AG04449 (cell line): ENCODE data around the gene RTF1.

Experiments used
- CTCF ChIA-PET: fragments of 350-600 bp; formaldehyde crosslinking; extraction: SDS; loops from one replicate; lab custom pipeline; 2021; ENCODE audit warnings: antibody characterized with exemption; lab: Yijun Ruan, JAX
- POLR2A ChIA-PET: fragments of 400-600, 350-600 bp; formaldehyde crosslinking; extraction: SDS; loops from one replicate; lab custom pipeline; 2020; ENCODE audit warnings: antibody characterized with exemption, inconsistent platforms; lab: Yijun Ruan, JAX
- DNase-seq: peaks from one replicate; pipeline ENCODE4 v3.0.0-alpha.2; 2010; ENCODE audit warnings: low read depth, low spot score
- H3K4me3 ChIP-seq: 2 replicates; pipeline ENCODE4 v1.5.1; 2011; ENCODE audit warnings: low read depth, mild to moderate bottlenecking, control low read depth, low read length
- TF ChIP-seq, protein P1 (sequence below): IDR thresholded peaks from one replicate; pipeline ENCODE4 v1.5.1; 2011; ENCODE audit warnings: mild to moderate bottlenecking, moderate library complexity, low read length, control low read depth, inconsistent platforms; ENCODE audit not compliant: insufficient read depth; ENCODE audit errors: missing control alignments

RTF1 gene

GRCh38 chr15:41521614-41522013, 104.7 kb downstream of the RTF1 start:
- POLR2A ChIA-PET: no interaction called here
- H3K4me3 ChIP-seq: no peak overlapping the region
- TF ChIP-seq, protein P1, sequence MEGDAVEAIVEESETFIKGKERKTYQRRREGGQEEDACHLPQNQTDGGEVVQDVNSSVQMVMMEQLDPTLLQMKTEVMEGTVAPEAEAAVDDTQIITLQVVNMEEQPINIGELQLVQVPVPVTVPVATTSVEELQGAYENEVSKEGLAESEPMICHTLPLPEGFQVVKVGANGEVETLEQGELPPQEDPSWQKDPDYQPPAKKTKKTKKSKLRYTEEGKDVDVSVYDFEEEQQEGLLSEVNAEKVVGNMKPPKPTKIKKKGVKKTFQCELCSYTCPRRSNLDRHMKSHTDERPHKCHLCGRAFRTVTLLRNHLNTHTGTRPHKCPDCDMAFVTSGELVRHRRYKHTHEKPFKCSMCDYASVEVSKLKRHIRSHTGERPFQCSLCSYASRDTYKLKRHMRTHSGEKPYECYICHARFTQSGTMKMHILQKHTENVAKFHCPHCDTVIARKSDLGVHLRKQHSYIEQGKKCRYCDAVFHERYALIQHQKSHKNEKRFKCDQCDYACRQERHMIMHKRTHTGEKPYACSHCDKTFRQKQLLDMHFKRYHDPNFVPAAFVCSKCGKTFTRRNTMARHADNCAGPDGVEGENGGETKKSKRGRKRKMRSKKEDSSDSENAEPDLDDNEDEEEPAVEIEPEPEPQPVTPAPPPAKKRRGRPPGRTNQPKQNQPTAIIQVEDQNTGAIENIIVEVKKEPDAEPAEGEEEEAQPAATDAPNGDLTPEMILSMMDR: no peak
- DNase-seq: no peak
- CTCF ChIA-PET: no interaction called here

DNA sequence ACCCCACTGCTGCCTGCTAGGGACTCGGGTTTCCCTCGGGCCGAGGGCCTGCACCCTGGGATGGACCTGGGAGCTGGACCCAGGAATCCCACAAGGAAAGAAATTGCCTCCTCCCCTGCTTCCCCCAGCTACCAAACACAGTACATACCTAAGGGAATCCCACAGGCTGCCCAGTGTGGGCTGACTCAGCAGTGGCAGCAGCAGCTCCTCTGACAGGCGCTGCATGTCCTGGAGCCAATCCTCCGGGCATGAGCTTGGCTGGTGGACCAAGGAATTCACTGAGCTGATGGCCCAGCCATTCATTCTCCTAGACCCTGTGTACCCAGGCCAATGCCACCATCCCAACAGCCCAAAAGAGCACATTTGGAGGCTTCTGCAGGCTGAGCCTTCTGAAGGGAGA, 106.2 kb downstream of the RTF1 start:
- no peak overlapping the region for H3K4me3 ChIP-seq
- TF ChIP-seq, protein P1: no peak
- ChIA-PET POLR2A (interaction anchor here (0.7 to 1.1 kb wide), 2 partner anchors 28 to 58 kb away, joined by 3 read pairs; no protein-coding TSS in a partner anchor), CTCF (interaction anchor here (1.0 kb wide), 1 partner anchor 57 kb away, joined by 3 read pairs; no protein-coding TSS in a partner anchor)
- DNase-seq: no peak

GRCh38 chr15:41530363-41530956, 113.6 kb downstream of the RTF1 start:
- TF ChIP-seq, protein P1: no peak
- POLR2A ChIA-PET: interaction anchor here (0.6 kb wide), 1 partner anchor 246 kb away, joined by 4 read pairs; no protein-coding TSS in a partner anchor

More at GRCh38 chr15:41530363-41530956, 113.6 kb downstream of the RTF1 start:
- no peak overlapping the region for H3K4me3 ChIP-seq
- no peak for DNase-seq
- CTCF ChIA-PET: interaction anchor here (0.8 kb wide), 1 partner anchor 65 kb away, joined by 3 read pairs; no protein-coding TSS in a partner anchor
